Activated T-cell treated with anti-CD3 and anti-CD28 coated beads, Interleukin-2, amount 50 U/mL, for 48 hours (primary cell): ENCODE data around the gene SLC39A8.

Source experiments
- DNase-seq, 2 experiments: peaks; one replicate each; pipeline ENCODE4 v3.0.0-alpha.2; 2020

The SLC39A8 gene

DNA sequence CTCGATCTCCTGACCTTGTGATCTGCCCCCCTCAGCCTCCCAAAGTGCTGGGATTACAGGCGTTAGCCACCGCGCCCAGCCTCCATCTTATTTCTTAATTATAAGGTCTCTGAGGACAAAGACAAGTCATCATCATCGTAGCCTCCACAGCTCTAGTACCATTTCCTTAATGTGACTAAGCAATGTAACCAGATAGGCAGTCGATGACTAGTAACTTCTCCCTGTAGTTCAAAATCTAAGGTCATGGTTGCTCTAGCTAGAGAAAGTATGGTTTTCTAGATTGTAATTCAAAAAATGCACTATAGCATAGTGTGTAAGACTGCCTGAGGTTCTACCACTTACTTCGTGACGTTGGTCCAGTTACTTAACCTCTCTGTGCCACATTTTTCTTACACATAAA, 6.9 kb downstream of the SLC39A8 start:
- DNase-seq = no peak

DNA sequence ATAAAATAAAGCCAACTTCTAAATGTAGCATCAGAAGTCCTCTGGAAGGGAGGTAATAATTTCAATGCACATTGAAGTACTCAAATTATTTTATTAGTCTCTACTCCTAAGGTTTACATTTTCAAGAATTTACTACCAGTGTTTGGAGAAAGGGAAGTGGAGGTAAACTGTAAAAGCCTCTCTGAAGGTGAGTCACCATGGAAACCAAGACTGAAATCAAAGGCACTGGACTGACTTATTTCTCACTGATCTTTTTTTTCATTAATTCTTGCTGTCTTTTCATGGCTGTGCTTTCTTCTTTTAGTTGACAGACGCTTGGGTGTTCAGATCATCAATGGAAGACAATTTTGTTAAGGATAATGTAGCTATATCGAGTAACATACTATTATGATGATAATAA, 9.7 kb downstream of the SLC39A8 start:
- DNase-seq = no peak

DNA sequence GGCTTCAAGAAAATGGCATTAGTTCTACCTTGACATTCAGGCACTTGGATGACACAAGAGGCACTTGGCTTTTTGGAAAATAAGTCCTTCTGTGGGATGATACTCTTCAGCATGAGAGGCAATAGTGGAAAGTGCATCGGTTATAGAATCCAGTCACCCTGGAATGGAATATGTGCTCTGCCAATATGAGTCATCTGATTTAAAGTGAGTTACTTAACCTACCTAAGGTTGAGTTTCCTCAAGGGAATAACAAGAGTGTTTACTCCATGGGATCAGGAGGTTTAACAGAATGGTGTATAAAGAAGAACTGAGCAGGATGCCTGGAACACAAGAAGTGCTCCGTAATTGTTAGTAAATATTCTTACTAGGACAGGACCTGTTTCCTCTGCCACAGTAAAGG, 10.7 kb downstream of the SLC39A8 start:
- DNase-seq = no peak

DNA sequence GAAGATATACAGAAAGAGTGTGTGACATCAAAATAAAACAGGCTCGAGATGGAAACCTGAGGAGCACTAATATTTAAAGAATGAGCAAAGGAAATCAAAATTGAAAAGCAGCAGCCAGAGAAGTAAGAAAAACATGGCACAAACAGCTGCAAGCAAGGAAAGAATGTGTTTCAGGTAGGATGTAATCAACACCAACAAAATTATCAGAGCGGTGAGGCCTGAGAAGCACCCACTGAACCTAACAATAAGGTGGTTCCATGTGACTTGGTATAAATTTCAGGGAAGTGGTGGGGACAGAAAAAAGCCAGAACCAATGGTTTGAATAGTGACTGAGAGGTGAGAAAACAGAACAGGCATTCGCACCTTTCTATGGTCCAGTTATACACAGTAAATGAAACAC, 11.5 kb downstream of the SLC39A8 start:
- no peak for DNase-seq

DNA sequence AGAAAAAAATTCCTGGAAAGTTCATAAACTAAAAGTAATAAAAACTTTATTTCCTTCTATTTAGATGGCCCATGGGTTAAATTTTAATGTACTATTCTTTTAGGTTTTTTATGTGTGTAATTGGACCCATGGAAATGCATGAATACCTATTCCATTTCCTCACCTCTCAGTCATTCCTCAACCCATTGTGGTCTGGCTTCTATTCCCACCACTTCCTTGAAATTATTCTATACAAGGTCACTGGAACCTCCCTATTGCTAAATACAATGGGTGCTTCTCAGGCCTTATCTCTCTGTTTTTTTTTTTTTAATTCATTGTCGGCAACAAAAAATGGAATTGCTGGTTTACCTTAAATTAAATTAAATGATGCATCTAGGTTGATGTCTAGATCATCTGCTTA, 17.2 kb downstream of the SLC39A8 start:
- no peak for DNase-seq

DNA sequence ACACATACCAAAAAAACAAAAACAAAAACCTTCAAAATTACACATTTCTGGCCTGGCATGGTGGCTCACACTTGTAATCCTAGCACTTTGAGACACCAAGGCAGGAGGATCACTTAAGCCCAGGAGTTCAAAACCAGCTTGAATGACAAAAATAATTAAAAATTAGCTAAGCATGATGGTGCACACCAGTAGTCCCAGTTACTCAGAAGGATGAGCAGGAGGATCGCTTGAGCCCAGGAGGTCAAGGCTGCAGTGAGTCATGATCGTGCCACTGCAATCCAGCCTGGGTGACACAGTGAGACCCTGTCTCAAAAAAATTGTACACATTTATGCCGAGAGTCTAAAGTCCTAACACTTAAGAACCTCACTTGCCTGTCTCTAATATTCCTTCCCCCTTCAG, 18.3 kb downstream of the SLC39A8 start:
- DNase-seq = no peak

DNA sequence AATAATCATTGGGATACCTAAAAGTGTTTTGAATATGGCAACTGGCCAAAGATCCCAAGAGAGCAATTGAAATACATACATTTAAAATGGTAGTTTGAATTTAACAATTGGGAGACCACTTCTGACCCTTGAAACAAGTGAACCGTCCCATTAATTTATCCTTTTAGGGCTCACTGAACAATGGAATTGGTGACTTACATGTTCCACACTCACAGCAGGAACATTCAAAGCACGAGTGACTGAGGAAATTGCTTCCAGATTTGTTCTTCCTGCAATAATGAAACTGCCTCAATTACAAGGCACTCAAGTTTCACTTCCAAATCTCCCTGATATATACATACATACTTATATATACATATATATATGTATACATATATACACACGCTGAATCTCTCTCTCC, 20.6 kb downstream of the SLC39A8 start:
- DNase-seq = no peak

DNA sequence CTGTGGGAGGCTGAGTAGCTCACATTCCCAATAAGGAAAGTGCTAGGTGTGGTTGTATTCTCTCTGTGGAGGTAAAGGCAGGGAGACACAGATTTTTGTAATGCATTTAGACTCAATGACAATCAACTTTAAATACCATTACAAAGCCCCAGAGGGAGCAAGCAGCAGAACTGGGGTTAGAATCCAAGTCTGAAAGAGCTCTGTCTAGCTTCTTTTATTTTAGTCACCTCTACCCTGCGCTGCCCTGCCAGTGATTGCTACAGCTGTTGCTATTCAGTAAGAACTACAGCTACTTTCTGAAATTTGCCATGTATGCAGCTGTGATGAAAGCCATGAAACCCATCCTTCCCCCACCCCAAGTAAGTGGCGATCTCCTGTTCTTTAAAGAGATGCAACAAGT, 22.5 kb downstream of the SLC39A8 start:
- DNase-seq = no peak

DNA sequence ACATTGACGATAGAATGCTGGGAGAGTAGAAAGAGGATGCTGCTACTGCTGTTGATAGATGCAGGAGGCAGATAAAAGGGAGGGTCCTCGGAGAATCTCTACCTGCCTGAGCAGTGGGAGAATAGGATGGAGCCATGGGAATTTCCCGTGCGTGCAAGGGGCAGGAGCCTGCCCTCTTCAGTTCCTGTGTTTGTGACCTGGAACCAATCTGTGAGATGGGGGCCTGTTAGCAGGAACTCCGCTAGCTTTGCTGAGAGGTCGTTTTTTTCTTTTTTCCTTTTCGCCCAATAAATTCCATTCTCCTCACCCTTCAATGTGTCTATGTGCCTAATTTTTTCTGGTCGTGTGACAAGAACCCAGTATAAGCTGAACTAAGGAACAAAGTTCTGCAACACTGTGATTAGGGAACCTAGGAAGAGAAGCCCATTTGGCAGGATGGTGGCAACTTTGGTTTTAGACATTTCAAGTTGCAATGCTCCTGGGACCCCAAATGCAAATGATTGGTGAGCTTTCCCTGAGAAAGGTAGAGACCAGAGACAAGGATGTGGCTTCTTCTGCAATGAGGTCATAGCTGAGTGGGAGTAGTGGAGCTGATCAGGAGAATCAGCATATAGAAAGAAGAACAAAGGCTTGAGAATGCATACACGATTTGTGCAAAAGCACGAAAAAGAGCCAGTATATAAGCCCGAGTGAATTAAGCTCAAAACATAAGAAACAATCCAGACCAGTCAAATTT, 23.9 kb downstream of the SLC39A8 start:
- DNase-seq = no peak

DNA sequence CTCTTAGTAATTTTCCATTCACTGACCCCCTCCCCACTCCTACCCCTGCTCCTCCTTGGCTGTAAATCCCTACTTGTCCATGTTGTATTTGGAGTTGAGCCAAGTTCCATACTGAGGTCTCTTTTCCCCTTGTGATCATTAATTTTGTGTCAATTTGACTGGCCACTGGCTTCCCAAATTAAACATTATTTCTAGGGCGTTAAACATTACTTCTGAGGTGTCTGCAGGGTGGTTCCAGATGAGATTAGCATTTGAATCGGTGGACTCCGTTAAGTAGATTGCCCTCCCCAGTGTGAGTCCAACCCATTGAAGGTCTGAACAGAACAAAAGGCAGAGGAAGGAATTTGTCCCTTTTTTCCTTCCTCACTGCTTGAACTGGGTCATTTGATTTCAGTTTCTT, 25.7 kb downstream of the SLC39A8 start:
- no peak for DNase-seq

DNA sequence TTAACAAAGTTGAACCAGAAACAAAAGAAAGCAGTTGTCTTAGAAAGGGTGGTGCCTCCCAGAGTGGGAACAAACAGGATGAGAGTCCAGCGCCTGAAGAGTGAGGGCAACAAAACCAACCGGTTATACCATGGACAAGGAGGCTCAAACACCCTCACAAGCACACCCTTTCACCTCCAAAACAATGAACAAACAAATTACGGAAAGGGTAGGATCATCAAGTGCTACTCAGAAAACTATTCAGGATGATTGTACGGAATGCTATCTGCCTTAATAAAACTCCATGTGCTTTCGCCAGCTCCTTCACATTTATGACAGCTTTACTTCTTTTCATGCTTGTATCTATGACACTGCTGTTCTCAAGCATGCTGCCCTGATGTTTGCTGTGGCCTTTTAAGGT, 26.8 kb downstream of the SLC39A8 start:
- DNase-seq = no peak

DNA sequence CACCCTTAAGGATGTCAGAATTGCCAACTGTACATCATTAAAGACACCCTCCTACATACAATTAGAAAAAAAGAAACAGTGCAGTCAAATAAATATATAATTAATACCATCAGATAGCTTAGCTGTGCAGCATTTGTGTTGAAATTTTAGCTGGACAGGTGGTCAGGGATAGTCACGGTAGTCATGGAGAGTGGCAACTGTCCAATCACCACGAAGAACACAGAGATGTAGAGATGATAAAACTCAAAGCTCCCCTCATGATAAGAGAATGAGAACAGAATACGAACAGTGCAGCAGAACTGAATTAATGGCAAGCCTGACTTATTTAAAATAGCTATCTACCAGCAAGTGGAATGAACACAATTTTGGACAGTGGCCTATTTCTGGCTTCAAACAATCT, 27.2 kb downstream of the SLC39A8 start:
- DNase-seq = no peak

DNA sequence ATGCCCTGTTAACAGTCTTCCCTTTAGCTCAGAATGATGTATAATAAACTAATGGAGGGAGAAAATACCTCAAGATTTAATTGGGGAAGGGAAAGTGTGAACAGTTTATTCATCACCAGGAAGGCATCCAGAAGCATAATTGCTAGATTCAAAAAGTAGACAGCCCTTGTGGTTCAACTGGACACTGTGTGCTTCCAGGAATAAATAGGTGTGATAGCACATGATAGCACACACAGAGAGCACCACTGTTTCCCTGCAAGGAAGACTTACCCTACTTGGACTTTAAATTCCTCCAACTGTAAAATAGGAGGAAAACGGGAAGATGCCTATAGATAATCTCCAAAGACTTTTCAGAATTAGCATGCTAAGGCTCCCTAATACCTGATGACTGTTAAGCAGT, 27.8 kb downstream of the SLC39A8 start:
- no peak for DNase-seq

DNA sequence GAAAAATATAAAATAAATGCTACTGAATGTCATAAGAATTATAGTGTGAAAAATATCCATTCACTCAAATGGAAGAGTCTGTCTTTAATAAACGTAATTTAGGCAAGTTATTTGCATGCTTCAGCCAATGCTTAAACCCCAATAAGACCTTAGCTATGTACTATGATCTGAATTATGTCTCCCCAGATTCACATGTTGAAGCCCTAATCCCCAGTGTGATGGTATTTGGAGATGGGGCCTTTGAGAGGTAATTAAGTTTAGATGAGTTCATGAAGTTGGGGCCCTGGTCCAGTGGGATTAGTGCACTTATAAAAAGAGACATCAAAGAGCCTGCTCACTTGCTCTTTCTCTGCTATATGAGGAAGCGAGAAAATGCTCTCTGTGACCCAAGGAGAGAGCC, 28.7 kb downstream of the SLC39A8 start:
- DNase-seq = no peak

DNA sequence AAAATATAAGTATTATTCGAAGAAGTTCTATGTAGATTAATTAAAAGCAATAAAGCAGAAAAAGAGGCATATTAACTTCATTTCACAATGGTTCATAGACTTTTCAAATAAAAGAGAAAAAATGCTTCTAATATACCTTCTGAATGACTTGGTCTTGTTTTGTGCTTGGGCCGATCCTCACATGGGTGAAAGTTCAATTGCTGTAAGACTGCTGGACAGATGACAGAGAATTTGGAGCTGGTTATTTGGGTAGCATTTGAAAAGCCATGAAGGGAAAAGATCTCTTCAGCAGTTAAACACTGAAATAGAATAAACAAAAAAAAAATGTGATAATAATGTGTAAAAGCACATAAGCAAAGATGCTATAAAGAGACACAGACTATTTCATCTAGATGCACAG, 29.8 kb downstream of the SLC39A8 start:
- no peak for DNase-seq

DNA sequence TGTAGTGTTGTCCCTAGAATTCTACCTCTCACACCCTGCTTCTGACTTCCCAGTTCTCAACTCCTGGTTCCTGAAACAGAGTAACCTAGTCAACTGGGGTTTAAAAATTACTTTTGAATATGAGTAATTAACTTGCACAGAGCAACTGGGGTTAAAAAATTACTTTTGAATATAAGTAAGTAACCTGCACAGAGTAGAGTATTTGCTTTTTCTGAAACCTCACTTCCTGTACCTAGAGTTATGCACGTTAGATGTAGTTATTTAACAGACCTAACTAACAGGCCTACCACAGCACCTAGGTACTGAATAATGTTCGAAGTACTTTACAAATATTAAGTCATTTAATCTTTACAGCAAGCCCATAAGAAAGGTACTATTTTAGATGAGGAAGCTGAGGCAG, 32.9 kb downstream of the SLC39A8 start:
- no peak for DNase-seq

DNA sequence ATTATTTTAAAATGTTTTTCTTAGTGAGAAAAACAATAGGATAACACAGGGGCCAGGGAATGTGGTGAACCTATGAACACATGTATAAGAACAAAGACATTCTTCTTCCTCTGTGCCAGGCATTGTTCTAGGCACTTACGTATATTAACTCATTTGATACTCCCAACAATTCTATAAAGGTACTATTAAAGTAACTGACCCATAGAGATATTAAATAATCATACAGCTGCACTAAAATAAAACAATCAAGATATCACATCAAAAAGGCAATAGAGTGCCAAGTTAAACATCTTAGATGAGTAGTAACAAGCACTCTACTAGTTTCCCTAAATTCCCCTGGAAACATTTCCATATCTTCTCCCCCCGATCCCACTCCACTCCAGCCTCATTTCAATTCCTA, 33.4 kb downstream of the SLC39A8 start:
- no peak for DNase-seq

DNA sequence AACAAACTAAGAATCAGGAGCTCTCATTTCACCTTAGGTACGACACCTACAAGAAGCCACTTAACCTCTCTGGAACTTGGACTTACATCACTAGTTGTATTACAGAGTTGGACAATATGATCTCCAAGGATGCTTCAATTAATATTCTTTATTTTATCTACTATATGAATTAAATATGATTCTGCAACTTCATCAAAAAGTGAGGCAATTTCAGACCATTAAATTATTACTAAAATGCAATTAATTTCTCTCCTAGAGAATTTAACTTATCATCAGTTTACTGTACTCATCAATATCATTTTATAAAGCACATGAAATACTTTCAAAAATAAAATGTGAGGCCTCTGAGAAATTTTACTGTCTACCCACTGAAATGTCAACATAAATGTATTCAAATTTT, 33.9 kb downstream of the SLC39A8 start:
- no peak for DNase-seq

DNA sequence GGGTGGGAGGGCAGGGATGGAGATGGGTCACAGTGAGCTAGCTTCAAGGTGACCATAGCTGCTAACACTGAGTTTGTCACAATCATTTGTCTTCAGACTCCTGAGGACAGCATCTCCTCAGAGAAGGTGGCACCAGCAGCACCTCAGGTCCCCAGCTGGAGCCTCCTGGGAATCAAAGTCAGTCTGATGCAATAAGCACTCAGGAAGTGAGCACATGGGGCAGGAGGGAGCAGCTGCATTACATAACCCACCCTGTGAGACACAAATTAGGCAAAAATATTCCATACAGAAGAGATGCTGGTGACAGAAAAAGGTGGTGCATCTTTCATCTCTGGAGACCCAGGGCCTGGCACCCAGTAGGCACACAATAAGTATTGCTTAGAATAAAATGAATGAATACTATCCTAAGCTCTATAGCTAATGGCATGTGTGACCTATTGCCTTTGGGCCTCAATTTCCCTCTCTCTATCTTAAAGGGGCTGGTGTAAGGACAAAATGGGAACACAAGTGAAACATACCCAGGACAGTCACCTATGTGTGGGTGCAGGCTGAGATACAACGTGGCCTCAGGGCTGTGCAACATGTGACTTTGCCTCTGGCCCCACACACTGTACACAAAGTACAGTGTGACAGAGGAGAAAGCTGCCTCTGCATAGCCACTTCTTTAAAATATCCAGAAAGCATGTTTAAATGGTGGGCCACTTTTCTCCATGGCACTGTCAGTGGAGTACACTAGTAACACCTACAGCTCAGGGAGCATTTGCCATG, 37.1 kb downstream of the SLC39A8 start:
- DNase-seq = no peak

DNA sequence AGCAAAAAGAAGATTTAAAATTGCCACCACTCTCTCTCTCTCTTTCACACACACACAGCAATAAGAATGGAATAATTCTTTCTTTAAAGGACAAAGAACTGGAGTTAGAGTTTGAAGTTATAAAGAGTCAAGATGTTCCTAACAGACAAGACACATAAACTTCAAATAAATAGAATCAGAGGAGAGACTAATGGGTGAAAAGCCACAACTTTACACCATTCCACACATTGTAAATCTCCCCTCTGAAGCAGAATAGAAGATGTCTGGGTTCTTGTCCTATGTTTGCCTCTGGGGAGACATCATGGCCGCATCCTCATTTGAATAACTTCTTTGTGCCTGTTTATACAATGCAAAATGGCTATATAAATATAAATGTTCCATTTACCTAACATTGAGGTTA, 39.6 kb downstream of the SLC39A8 start:
- DNase-seq = no peak

DNA sequence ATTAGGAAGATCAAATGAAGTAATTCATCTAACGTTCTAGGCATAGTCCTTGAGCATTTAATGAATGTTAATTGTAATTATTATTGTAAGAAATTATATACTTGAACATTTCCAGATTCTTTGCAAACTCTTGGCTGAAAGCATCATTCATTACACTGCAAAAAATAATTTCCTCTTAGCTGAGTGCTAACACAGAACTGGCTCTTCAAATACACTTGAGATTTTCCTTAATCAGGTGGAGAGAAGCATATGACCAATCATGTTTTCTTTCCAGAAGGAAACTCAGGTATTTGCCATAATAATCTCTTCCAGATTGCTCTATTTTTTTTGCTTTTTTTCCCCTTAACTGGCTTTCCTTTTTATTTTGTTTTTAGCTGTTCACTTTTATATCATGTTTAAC, 42.5 kb downstream of the SLC39A8 start:
- DNase-seq = no peak

DNA sequence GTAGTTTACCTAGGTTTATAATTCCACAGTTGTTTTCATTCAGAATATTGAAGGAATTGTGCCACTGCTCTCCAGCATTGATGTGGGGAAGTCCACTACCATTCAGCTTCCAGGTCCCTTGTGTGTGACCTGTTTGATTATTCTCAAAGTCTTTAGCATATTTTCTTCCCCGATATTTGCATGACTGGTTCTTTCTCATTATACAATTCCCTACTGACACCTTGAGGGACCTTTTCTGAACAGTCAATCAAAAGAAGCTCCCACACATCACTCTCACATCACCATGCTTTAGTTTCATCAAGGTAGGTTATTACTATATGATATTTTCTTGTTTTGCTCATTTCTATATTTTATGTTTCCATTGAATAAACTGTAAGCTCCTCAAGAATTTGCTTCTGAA, 44.1 kb downstream of the SLC39A8 start:
- no peak for DNase-seq

DNA sequence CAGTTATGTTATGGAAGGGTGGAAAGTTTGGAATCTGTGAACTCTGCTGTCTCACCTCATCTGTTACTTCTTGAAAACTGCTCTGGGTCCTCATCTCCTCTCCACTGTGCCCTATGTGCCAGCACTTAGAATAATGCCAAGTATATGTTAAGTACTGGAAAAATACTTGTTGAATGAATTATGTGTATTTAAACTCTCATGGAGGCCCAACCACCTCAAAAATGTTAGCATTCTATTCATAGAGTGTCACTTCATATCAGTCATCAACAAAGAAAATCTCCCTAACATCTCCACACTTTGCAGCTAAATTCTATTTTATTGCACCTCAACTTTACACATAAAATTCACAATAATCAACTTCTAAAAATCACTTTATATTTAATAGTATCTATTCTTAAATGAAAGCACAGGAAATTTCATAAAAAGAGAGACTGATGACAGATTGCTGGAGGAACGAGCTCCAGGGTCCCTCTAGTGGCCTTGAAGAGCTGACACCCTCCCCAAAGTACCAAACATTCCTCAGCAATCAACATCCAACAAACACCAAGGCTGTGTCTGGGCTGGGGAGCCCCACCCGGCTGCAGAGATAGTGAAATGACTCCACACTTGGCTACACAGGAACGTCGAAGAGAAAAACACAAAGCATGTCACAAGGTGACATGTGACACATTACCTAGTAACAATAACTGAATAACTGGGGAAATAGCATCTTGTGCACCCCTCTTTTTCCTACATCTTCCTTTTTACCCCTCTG, 45.8 kb downstream of the SLC39A8 start:
- peak in 1 of 2 experiments; percentile 29 for DNase-seq

DNA sequence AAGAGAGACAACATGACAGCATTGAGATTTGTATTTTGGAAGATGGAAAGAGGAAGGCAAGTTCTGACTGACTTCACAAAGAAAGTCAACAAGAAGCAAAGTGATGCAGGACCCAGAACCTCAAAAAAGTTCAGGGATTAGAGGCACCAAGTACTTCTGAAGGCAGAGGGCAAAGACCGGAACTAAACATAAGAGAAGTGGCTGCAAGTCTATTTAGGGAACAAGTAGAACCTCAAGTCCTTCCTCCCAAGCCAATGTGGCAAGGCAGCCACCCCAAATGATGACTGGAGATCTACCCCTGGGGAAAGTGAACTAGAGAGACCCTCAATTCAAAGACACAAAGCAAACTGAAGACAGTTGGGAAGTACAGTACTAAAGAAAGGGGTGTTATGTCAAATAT, 46.6 kb downstream of the SLC39A8 start:
- DNase-seq = no peak
